DND-41 (cell line): ENCODE data around the gene GNGT1.

ENCODE experiments used
- EZH2 ChIP-seq: IDR thresholded peaks from 3 replicates; pipeline ENCODE4 v1.6.1; 2012; ENCODE audit warnings: borderline replicate concordance, low read depth, mild to moderate bottlenecking, moderate library complexity, low read length, inconsistent platforms; ENCODE audit not compliant: severe bottlenecking
- TF ChIP-seq, protein P1 (sequence below): IDR thresholded peaks from 2 replicates; pipeline ENCODE4 v1.5.1; 2012; ENCODE audit warnings: borderline replicate concordance, low read length, moderate library complexity, mild to moderate bottlenecking; ENCODE audit not compliant: poor library complexity, severe bottlenecking; ENCODE audit errors: extremely low read depth

DNA sequence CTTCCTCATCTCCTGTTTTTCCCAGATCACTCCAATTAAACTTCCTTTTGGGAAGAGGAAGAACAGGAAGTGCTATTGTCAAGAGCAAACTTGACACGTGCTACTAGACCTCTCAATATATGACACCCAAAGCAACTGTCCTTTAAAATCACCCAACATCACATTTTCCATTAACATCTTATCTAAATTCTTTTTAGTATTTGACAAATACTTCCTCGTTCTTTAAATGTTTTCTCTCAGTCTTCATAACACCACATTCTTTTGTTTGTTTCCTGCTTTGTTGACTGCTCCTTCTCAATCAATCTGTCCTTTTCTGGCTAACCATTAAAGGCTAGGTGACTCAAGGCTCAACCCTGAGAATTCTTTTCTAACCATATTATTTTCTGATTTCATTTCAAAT lies 8.7 kb upstream of the GNGT1 start:
- TF ChIP-seq, protein P1, sequence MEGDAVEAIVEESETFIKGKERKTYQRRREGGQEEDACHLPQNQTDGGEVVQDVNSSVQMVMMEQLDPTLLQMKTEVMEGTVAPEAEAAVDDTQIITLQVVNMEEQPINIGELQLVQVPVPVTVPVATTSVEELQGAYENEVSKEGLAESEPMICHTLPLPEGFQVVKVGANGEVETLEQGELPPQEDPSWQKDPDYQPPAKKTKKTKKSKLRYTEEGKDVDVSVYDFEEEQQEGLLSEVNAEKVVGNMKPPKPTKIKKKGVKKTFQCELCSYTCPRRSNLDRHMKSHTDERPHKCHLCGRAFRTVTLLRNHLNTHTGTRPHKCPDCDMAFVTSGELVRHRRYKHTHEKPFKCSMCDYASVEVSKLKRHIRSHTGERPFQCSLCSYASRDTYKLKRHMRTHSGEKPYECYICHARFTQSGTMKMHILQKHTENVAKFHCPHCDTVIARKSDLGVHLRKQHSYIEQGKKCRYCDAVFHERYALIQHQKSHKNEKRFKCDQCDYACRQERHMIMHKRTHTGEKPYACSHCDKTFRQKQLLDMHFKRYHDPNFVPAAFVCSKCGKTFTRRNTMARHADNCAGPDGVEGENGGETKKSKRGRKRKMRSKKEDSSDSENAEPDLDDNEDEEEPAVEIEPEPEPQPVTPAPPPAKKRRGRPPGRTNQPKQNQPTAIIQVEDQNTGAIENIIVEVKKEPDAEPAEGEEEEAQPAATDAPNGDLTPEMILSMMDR, result no peak
- no peak for TF ChIP-seq EZH2
